PC-9 (cell line): ENCODE data around the gene ZNF423.

Source experiments
- EZH2 ChIP-seq: fragments of 200-600 bp; sonication (generic); IDR thresholded peaks from 2 replicates; pipeline ENCODE4 v1.8.0; 2017; ENCODE audit warnings: antibody characterized with exemption, low read depth
- TF ChIP-seq, protein P1 (sequence below): fragments of 200-600 bp; sonication (generic); conservative IDR thresholded peaks from 2 replicates; pipeline ENCODE4 v1.6.1; 2017; ENCODE audit warnings: mixed run types, antibody characterized with exemption, mild to moderate bottlenecking, moderate library complexity

DNA sequence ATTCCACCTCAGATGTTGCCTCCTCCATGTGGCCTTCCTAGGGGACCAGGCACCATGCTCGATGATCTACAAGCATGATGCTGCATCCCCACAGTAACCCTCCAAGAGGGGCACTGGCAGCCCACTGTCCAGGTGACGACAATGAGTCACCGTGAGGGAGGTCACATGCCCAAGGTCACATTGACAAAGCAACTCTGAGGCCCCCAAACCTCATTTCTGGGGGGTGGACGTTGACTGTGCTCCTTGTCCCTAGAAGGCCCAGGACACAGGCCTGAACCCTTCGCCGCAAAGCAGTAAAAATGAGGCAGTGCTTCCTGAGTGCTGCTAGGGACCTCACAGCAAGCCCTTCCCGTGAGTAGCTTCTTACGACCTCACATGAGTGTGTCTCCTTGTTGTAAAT lies 345.8 kb downstream of the ZNF423 start:
- TF ChIP-seq, protein P1, sequence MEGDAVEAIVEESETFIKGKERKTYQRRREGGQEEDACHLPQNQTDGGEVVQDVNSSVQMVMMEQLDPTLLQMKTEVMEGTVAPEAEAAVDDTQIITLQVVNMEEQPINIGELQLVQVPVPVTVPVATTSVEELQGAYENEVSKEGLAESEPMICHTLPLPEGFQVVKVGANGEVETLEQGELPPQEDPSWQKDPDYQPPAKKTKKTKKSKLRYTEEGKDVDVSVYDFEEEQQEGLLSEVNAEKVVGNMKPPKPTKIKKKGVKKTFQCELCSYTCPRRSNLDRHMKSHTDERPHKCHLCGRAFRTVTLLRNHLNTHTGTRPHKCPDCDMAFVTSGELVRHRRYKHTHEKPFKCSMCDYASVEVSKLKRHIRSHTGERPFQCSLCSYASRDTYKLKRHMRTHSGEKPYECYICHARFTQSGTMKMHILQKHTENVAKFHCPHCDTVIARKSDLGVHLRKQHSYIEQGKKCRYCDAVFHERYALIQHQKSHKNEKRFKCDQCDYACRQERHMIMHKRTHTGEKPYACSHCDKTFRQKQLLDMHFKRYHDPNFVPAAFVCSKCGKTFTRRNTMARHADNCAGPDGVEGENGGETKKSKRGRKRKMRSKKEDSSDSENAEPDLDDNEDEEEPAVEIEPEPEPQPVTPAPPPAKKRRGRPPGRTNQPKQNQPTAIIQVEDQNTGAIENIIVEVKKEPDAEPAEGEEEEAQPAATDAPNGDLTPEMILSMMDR: no peak
- no peak for TF ChIP-seq EZH2
